NCI-H2029 (cell line): Measurements from ENCODE around the gene UACA.

ENCODE experiments used
- DNase-seq: peaks from one replicate; lab custom pipeline; 2025; lab: John Stamatoyannopoulos, UW

The UACA gene

GRCh38 chr15:70712271-70712670 lies 51.1 kb downstream of the UACA start:
- no peak for DNase-seq

- DNase-seq, result no peak
Observed at GRCh38 chr15:70710714-70711113, 52.6 kb downstream of the UACA start.

GRCh38 chr15:70708839-70709238 lies 54.5 kb downstream of the UACA start:
- no peak for DNase-seq

GRCh38 chr15:70707686-70708300 lies 55.6 kb downstream of the UACA start:
- no peak for DNase-seq

DNA sequence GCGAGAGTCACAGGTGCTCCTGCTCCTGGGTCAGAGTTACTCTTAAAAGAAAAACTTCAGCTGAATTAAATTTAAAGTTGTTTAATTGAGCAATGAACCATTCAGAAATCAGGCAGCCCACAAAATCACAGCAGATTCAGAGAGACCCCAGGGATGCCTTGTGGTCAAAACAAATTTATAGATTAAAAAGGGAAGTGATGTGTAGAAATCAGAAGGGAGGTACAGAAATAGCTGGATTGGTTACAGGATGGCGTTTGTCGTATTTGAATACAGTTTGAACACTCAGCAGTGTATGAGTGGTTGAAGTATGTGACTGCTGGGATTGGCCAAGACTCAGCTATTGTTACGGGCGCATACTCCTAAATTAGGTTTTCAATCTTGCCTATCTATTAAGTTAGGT lies 58.6 kb downstream of the UACA start:
- DNase-seq, result no peak

- DNase-seq, result no peak
Observed at GRCh38 chr15:70704166-70704565, 59.2 kb downstream of the UACA start.

DNA sequence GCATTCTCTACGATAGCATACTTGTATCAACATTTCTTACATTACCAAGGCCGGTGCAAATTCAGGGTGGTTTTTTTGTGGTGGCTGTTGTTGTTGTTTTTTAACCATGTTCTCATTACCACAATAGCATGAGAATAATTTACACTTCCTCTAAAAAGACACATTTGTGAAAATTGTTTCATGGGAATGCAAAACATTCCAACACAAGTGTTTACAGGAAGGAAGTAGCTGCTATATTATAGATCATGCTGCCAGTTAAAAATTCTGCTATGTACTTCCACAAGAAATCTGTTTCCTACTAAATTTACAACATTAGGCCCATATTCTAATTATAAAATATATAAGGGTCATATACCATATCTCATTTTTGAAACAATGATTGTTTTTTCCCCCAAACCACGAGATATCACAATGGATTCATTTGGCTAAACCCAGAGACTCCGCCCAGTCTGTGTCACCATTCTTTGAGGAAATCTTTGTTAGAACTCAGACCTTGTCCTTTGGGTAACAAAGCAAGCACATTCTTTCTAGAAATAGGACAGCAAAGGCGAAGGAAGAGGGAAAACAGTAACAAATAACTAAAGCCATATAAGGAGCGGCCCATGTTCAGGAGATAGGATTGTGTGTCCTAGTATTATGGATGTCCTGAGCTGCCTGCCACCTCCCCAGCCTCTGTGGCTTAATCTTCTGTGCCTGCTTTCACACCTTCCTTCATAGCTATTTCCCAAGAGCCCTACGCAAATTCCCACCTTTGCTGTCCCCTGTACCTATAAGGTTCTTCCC lies 60.1 kb downstream of the UACA start:
- no peak for DNase-seq

GRCh38 chr15:70702584-70702983 lies 60.8 kb downstream of the UACA start:
- no peak for DNase-seq

GRCh38 chr15:70701891-70702568 lies 61.3 kb downstream of the UACA start:
- DNase-seq, result no peak

DNA sequence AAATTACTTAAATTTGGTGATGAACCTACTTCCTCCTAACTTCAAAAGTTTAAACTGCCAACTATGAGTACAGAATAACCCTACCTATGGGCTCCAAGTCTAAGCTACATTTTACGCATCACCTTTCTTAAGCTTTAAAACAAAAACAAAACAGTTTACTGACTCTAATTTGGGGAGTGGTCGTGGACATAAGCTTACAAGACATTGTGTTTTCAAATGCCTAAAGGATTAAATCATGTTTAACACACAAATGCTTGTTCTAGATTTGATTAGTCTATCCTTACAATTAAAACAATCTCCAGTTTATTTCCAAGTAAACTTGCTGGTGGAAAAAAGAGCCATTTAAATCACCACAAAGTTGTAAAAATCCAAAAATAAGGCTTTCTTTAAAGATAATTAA lies 62.2 kb downstream of the UACA start:
- DNase-seq, result no peak

DNA sequence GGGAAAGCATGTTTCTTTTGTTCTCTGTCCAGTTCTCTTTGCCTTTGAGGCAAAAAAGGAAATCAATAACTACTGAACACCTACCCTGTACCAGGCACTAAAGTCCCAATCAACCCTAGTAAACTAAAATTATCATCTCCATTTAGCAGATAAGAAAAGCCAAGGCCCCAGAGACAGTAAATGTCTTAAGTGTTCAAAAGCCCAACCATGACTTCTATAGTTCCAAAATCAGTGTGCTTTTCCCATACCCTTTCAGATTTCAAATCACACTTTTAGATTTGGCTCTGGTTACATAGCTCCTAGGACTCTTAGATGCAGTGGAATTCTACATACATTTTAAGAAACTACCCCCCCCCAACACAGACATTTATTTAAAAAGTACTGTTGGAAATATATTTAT lies 63.5 kb downstream of the UACA start:
- no peak for DNase-seq

DNA sequence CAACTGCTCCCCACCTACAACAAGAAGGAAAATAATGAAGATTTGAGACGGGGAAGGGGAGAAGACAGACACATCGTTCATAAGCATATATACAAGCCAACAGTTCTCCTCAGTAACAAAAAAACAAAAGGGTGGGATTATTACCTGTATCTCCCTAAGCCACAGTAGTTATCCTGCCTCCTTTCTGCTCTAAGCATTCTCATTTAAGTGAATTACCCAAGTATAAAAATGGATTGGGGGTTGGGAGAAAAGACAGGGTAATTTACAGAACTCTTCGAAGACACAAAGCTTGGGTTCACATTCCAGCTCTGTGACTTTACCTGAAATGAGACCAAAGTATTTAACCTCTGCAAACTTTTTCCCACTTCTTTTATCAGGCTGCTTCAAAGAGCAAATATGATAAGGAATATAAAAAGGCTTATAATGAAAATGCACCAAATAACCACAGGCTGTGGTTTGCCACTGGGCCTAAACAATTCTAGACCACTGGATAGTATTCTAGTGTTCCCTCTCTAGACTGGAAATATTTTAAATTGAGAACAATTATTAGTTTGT lies 64.4 kb downstream of the UACA start:
- no peak for DNase-seq

DNA sequence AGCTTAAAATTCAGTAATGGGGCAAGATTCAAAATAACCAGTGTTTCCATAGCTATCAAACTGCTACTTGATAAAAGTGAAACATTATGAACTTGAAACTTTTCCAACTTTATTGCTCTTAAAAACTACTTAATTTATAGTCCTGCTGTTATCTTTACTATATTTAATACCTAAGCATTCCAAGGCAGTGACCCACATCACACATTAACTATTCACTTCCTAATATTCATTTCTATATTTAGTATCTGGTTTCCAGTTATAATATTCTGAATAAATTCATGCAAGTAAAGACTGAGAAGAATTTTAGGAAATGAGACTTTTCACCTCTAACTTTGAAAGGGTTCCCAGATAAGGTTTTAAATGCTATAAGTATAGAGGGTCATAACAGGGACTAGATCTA lies 64.9 kb downstream of the UACA start:
- no peak for DNase-seq

DNA sequence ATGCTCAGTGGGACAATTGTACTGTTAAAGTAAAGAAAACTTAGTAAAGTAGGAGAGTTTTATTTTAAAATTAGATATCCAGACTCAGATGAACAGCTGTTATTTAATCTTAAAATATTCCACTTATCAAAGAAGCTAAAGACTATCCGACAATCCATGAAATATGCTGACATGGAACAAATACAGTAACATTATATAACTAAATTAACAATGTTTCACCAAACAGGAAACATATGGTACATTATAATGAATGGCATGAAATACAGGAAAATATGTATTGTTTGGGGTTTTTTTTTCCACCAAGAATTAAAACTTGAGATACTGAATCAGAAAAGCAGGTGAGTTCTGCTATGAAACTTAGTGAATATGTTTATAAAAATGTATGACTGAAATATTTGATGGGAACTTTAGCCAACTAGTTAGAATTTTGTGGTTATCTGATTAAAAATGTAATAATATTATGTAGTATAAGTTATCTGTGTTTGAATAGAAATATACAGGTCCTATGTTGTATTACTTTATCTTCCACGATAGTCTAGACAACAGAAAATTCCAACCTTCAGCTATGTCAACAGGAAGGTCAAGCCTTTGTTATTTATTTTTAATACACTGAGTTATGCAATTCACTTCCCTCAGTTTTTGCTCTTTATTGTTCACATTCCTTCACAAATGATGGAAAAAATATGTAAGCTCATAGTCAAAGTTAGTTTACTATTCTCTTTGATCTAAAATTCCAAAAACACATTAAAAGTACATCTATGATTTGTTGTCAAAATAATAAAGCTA lies 72.7 kb downstream of the UACA start:
- DNase-seq, result no peak

DNA sequence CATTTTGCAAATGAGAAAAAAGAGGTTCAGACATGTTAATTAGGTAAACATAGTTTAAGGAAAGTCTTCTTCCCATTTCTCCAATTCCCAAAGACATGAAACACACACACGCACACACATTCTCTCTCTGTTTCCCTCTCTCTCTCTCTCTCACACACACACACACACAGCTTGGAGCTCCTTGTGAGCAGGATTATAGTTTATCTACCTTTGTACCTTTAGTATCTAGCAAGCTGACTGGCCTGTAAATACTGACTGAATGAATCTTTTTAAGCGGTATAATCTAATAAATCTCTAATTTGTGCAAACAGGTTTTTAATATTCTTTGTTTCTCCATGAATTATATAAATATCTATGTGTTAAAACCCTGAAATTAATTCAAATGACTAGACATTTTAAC lies 73.3 kb downstream of the UACA start:
- no peak for DNase-seq

DNA sequence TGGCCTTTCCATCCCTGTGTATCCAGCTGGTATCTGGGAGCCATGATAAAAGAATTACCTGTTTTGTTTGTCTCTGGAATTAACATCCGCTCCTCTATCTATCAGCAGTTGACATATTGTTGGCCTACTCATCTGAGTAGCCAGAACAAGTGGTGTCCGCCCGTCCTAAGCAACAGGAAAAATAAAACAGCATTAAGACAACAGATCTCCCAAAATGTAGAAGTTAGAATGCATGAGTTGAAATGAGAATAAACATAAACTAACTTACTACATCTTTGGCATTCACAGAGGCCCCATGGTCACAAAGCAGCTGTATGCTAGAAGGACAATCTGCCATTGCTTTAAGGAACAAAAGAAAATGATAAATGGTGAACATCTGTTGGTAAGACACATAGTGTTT lies 75.9 kb downstream of the UACA start:
- no peak for DNase-seq

- DNase-seq, result no peak
Observed at GRCh38 chr15:70680817-70681216, 82.5 kb downstream of the UACA start.

GRCh38 chr15:70679919-70680231 lies 83.5 kb downstream of the UACA start:
- no peak for DNase-seq

GRCh38 chr15:70672081-70672480 lies 91.3 kb downstream of the UACA start:
- no peak for DNase-seq

- DNase-seq, result no peak
Observed at GRCh38 chr15:70670680-70671079, 92.7 kb downstream of the UACA start.

- no peak for DNase-seq
Observed at GRCh38 chr15:70669966-70670658, 93.2 kb downstream of the UACA start.
